ENCODE data around the gene ADAM19. TPM values are rescaled to one million over a fixed set of nuclear protein-coding genes. Genes with fewer than 3 reads are reported as not detected.

Gene ADAM19
- total RNA-seq, 1 experiment from 2014 or later = 62.9 TPM

- H3K4me1 Mint-ChIP-seq (ENCODE audit: low read depth, unreplicated experiment) = peaks cover 28% of the 10 kb centered on the region
- intact Hi-C loops (cut with micrococcal nuclease; ENCODE audit: unreplicated experiment) = loop anchor here (1.0 to 5.0 kb wide), 3 partner anchors 17 to 58 kb away; partner anchors contain the start of gene SOX30
- no peaks in the 10 kb centered on the region for H3K36me3 Mint-ChIP-seq (ENCODE audit: insufficient read depth, unreplicated experiment)
- H3K27me3 ChIP-seq (replicated peaks; ENCODE audit: control insufficient read depth, insufficient read depth, low read length) = no peaks in the 10 kb centered on the region
- BruUV-seq (replicated peaks) = no TSS peak
- CTCF ChIA-PET = interaction anchor here (0.7 to 1.7 kb wide), 3 partner anchors 57 to 129 kb away, joined by 3 to 8 read pairs (median 7); no protein-coding TSS in a partner anchor
- H3K9me3 ChIP-seq = no peaks in the 10 kb centered on the region
- no peaks in the 10 kb centered on the region for H3K9me3 Mint-ChIP-seq (ENCODE audit: unreplicated experiment)
- POLR2A ChIA-PET = no interaction called here
- H3K4me3 Mint-ChIP-seq (ENCODE audit: unreplicated experiment) = peak overlapping the region; percentile 28
- peaks cover 39% of the 10 kb centered on the region for H3K4me1 ChIP-seq
- DNase-seq = no peak
- no peaks in the 10 kb centered on the region for H3K27me3 Mint-ChIP-seq (ENCODE audit: insufficient read depth, unreplicated experiment)
- H3K4me3 ChIP-seq (ENCODE audit: low read depth, low read length) = no peak overlapping the region
- H3K36me3 ChIP-seq (ENCODE audit: control insufficient read depth, insufficient read depth, low read length) = no peaks in the 10 kb centered on the region
- H3K27ac Mint-ChIP-seq (ENCODE audit: unreplicated experiment) = no peak overlapping the region
- no peak for TF ChIP-seq CTCF (IDR thresholded peaks at IDR 0.05; ENCODE audit: insufficient read depth in 1 of 2, low read depth in 1 of 2, low read length in 1 of 2, severe bottlenecking in 1 of 2, unreplicated experiment in 1 of 2)
These were observed 18.7 kb upstream of the ADAM19 start for GRCh38 chr5:157594257-157594656.

- H3K27me3 ChIP-seq (replicated peaks; ENCODE audit: control insufficient read depth, insufficient read depth, low read length) = no peaks in the 10 kb centered on the region
- Mint-ChIP-seq H3K4me1 (ENCODE audit: low read depth, unreplicated experiment) (peaks cover 28% of the 10 kb centered on the region), H3K36me3 (ENCODE audit: insufficient read depth, unreplicated experiment) (no peaks in the 10 kb centered on the region), H3K9me3 (ENCODE audit: unreplicated experiment) (no peaks in the 10 kb centered on the region), H3K27me3 (ENCODE audit: insufficient read depth, unreplicated experiment) (no peaks in the 10 kb centered on the region), H3K4me3 (ENCODE audit: unreplicated experiment) (peak overlapping the region; percentile 23), H3K27ac (ENCODE audit: unreplicated experiment) (peak overlapping the region; percentile 5)
- ChIA-PET POLR2A (no interaction called here), CTCF (interaction anchor here (0.7 to 1.7 kb wide), 2 partner anchors 58 to 128 kb away, joined by 7 to 8 read pairs; no protein-coding TSS in a partner anchor)
- H3K36me3 ChIP-seq (ENCODE audit: control insufficient read depth, insufficient read depth, low read length) = no peaks in the 10 kb centered on the region
- BruUV-seq (replicated peaks) = no TSS peak
- H3K4me1 ChIP-seq = peaks cover 39% of the 10 kb centered on the region
- no peaks in the 10 kb centered on the region for H3K9me3 ChIP-seq
- intact Hi-C loops (cut with micrococcal nuclease; ENCODE audit: unreplicated experiment) = loop anchor here (5.0 kb wide), 1 partner anchor 59 kb away; the partner anchor contains the start of gene SOX30
- no peak overlapping the region for H3K4me3 ChIP-seq (ENCODE audit: low read depth, low read length)
- TF ChIP-seq CTCF (IDR thresholded peaks at IDR 0.05; ENCODE audit: insufficient read depth in 1 of 2, low read depth in 1 of 2, low read length in 1 of 2, severe bottlenecking in 1 of 2, unreplicated experiment in 1 of 2) = no peak
- DNase-seq = no peak
These were observed 17.6 kb upstream of the ADAM19 start for GRCh38 chr5:157593052-157593757.

GRCh38 chr5:157592594-157592993, 17.0 kb upstream of the ADAM19 start:
- BruUV-seq (replicated peaks) = no TSS peak
- ChIA-PET POLR2A (no interaction called here), CTCF (interaction anchor here (1.7 kb wide), 1 partner anchor 59 kb away, joined by 8 read pairs; no protein-coding TSS in a partner anchor)
- H3K4me1 ChIP-seq = peaks cover 39% of the 10 kb centered on the region
- intact Hi-C loops (cut with micrococcal nuclease; ENCODE audit: unreplicated experiment) = loop anchor here (5.0 kb wide), 1 partner anchor 60 kb away; the partner anchor contains the start of gene SOX30
- H3K9me3 ChIP-seq = no peaks in the 10 kb centered on the region
- Mint-ChIP-seq H3K27me3 (ENCODE audit: insufficient read depth, unreplicated experiment) (no peaks in the 10 kb centered on the region), H3K4me1 (ENCODE audit: low read depth, unreplicated experiment) (peaks cover 28% of the 10 kb centered on the region), H3K4me3 (ENCODE audit: unreplicated experiment) (no peak overlapping the region), H3K9me3 (ENCODE audit: unreplicated experiment) (no peaks in the 10 kb centered on the region), H3K36me3 (ENCODE audit: insufficient read depth, unreplicated experiment) (no peaks in the 10 kb centered on the region), H3K27ac (ENCODE audit: unreplicated experiment) (no peak overlapping the region)
- H3K4me3 ChIP-seq (ENCODE audit: low read depth, low read length) = no peak overlapping the region
- no peaks in the 10 kb centered on the region for H3K27me3 ChIP-seq (replicated peaks; ENCODE audit: control insufficient read depth, insufficient read depth, low read length)
- no peaks in the 10 kb centered on the region for H3K36me3 ChIP-seq (ENCODE audit: control insufficient read depth, insufficient read depth, low read length)
- no peak for DNase-seq
- TF ChIP-seq CTCF (IDR thresholded peaks at IDR 0.05; ENCODE audit: insufficient read depth in 1 of 2, low read depth in 1 of 2, low read length in 1 of 2, severe bottlenecking in 1 of 2, unreplicated experiment in 1 of 2) = no peak

Measured in Caco-2 (cell line).